NCI-H1694 (cell line): ENCODE measurements around the gene GSG1L.

Experiments used
- DNase-seq: peaks from one replicate; lab custom pipeline; 2025; lab: John Stamatoyannopoulos, UW

Gene GSG1L

GRCh38 chr16:28062847-28063521, 530 bp downstream of the GSG1L start:
- DNase-seq = no peak

- no peak for DNase-seq
These were observed 1.2 kb downstream of the GSG1L start for GRCh38 chr16:28062261-28062846.

GRCh38 chr16:28061352-28062101, 2.0 kb downstream of the GSG1L start:
- DNase-seq = no peak

- DNase-seq = no peak
These were observed 3.5 kb downstream of the GSG1L start for GRCh38 chr16:28059841-28060575.

GRCh38 chr16:28058839-28059589, 4.5 kb downstream of the GSG1L start:
- DNase-seq = no peak

- DNase-seq = no peak
These were observed 5.6 kb downstream of the GSG1L start for GRCh38 chr16:28057949-28058348.

GRCh38 chr16:28053461-28053860, 10.1 kb downstream of the GSG1L start:
- no peak for DNase-seq

GRCh38 chr16:28052274-28053128, 11.0 kb downstream of the GSG1L start:
- DNase-seq = no peak

GRCh38 chr16:28051486-28051885, 12.0 kb downstream of the GSG1L start:
- DNase-seq = no peak

GRCh38 chr16:28042811-28043210, 20.7 kb downstream of the GSG1L start:
- no peak for DNase-seq

GRCh38 chr16:28041615-28042014, 21.9 kb downstream of the GSG1L start:
- no peak for DNase-seq

GRCh38 chr16:28040039-28040438, 23.5 kb downstream of the GSG1L start:
- no peak for DNase-seq

- DNase-seq = no peak
These were observed 24.0 kb downstream of the GSG1L start for GRCh38 chr16:28039493-28039892.

- DNase-seq = no peak
These were observed 25.1 kb downstream of the GSG1L start for GRCh38 chr16:28038409-28038808.

- DNase-seq = no peak
These were observed 27.6 kb downstream of the GSG1L start for GRCh38 chr16:28035866-28036393.

- DNase-seq = no peak
These were observed 29.6 kb downstream of the GSG1L start for GRCh38 chr16:28033870-28034269.

GRCh38 chr16:28029387-28030002, 34.0 kb downstream of the GSG1L start:
- no peak for DNase-seq

GRCh38 chr16:28027055-28027454, 36.5 kb downstream of the GSG1L start:
- no peak for DNase-seq

GRCh38 chr16:28025631-28026030, 37.9 kb downstream of the GSG1L start:
- no peak for DNase-seq

- DNase-seq = no peak
These were observed 44.3 kb downstream of the GSG1L start for GRCh38 chr16:28019218-28019617.
